ENCODE data around the gene ORMDL1.
"Not testable (repeated sequence)": the region's sequence is repeated elsewhere in the genome, so short reads cannot be mapped to it uniquely, and the experiment has no call there.

ORMDL1 gene

GRCh38 chr2:189783451-189783926, 650 bp downstream of the ORMDL1 start:
- DNase-seq, result peak; percentile 83

- no peak for DNase-seq
These were observed 1.9 kb downstream of the ORMDL1 start for GRCh38 chr2:189782221-189782671.

DNA sequence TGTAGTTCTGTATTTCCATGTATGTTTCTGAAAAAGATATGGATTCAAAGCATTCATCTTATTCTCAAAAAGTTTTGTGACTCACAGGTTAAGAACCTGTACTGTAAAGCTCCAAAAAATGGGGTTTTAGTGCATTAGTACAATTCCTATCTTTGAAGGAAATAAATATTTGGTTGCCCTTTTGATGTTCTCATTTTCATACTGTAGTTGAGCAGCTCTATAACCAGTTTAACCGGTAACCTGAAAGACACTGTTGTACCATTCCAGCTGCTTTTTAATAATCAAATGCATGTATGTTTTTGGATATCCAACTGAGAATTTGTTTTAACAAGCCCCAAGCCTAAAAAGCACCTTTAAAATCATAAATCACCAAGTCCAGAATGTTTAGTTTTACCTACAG, 11.9 kb downstream of the ORMDL1 start:
- DNase-seq, result no peak

GRCh38 chr2:189770590-189771322, 13.4 kb downstream of the ORMDL1 start:
- no peak for DNase-seq

DNA sequence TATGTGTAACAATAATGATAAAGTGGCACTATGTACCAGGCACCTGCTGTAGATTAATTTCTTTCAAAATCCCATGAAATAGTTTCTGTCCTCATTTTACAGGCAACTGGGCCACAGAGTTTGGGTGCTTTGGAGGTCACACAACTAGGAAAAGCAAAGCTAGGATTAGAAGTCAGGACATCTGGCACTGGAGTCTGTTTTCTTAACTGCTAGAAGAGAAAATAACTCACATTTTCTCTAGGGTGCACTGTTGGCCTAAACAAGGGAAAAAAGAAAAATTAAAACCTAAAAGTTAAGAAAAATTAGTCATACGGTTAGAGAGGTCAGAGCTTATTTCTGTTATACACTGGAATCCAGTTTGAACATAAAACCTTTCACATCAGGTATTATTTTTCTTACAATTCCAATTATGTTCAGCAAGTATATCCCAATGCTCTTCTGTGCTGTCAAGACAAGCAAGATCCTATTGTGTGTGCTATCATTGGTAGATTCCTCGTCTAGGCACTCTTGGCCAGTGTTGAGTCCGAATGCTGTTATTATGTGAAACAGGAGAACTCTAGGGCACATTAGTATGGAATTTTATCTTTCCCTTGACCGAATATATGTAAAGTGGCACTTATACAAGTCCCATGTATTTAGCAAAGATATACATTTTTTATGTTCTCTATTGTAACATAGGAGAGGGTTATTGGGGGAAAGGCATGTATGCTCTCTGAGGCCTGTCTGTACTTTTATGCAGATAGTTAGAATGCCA, 20.1 kb downstream of the ORMDL1 start:
- DNase-seq, result no peak

DNA sequence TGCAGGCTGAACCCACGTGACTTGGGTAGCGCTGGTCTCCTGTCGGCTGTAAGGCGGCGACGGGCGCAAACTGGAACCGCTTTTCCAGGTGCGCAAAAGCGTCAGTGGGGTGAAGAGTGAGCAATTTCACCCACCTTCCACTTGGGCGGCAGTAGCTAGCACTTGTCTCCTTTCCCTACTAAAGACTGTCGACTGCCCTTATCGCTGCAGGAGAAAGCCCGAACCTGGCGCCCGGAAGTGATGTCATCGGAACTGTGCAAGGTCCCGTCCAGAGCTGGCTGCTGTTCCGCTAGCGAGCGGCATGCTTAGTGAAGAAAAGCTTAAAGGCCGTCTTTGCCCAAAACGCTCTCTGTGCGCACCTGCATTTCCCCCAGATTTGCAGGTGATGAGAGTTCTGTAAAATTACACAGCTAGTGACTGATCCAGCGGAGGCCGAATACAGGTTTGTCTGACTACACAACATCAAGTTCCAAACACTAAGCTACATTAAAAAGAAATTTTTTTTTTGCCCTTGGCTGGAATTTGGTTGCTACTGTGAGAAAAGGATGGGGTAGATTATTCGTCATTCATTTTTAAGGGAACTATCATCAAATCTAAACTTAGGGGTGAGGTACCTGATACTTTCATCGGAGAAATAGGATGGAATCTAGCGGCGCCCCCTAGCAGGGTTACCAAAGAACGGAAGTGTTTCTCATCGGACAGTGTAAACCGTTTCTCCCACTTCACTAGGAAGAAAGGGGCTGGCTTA, 21.4 kb downstream of the ORMDL1 start, which contains the start of gene OSGEPL1:
Gene OSGEPL1, minus strand, starts transcription at position 242 of the 748 bp plus-strand sequence. CDS start 1,152 bp downstream, outside the sequence.
- peak; percentile 96 for DNase-seq

DNA sequence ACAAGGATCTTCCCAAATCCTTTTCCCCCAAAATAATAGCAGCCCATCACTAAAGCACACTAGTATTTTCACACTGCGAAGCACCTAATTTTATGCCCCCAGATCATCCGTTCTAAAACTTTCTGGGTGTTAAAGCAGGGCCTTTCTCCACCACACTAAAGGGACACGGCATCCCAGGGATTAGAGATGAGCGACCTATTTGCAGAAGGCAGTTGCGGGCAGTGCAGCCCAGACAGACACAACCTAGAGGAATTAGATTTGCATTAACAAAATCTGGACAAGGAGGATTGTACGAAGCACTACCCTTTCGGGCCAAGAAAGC, 21.9 kb downstream of the ORMDL1 start:
- DNase-seq, result no peak

DNA sequence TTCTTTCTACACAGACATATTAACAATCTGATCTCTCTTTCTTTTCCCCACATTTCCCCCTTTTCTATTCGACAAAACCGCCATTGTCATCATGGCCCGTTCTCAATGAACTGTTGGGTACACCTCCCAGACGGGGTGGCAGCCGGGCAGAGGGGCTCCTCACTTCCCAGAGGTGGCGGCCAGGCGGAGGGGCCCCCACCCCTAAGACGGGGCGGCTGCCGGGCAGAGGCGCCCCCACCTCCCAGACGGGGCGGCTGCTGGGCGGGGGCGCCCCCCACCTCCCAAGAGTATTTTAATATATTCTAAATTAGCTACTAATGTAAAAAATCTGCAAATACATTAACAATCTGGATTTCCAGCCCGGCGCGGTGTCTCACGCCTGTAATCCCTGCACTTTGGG, 24.0 kb downstream of the ORMDL1 start:
- DNase-seq, result not testable (repeated sequence)

DNA sequence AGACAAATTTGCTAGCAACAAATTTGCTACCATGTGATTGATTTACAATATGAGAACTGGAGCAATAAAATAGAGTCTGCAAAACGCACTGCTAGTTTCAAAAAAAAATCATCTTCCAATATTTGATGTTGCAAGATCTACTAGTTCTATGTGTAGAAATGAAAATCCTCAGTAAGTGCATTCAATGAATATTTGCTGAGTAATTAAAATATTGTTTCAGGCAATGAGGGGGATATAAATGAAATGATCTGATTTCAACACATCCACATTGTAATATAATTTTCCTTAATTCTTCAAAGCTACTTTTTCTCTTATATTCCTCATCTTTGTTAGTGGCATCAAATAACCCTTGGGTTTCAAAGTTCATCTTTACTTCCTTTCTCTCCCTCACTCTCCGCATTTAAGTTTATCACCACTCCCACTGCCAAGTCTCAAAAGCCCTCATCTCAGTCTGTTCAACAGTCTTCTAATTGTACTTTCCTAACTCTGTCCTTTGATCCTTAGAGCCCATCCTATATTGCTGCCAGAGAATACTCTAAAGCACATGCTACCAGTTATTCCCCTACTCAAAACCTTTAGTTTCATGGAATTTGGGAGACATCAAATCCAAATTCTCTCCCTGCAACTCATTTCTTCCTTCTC, 27.7 kb downstream of the ORMDL1 start:
- no peak for DNase-seq

DNA sequence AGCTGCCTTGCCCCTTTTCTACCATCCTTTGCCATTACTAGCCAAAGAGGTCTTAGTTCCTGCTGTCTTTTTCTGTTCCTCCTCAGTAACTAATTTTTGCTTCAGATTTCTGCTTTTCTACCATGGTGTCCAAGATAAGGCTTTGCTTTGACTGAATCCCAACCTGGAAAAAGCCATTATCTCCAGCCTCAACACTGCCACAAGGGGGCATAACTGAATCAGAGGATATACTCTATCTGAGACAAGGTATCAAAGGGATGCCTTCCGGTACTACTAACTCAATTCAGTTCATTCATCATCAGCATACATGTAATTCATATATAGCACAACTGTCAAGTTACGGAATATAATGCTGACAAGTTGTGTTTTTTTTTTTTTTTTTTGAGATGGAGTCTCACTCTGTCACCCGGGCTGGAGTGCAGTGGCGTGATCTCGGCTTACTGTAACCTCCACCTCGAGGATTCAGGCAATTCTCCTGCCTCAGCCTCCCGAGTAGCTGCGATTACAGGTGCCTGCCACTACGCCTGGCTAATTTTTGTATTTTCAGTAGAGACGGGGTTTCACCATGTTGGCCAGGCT, 33.0 kb downstream of the ORMDL1 start:
- DNase-seq, result no peak

DNA sequence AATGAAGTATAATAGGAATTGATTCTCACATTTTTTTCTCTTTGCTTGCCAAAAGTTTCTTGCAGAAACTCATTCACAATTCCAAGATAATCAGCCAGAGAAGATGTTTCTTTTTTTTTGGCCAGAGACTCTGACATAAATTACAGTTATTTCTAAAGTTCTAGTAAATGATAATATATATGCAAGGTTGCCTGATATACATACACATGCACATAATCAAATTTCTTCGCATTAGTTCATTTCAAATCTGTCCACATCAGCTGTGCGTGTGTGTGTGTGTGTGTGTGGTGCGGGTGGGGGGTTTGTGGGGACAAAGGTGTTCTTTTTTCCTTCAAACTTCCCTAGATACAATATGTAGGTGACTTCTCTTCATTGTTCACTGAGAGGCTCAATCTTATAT, 54.7 kb downstream of the ORMDL1 start:
- no peak for DNase-seq

DNA sequence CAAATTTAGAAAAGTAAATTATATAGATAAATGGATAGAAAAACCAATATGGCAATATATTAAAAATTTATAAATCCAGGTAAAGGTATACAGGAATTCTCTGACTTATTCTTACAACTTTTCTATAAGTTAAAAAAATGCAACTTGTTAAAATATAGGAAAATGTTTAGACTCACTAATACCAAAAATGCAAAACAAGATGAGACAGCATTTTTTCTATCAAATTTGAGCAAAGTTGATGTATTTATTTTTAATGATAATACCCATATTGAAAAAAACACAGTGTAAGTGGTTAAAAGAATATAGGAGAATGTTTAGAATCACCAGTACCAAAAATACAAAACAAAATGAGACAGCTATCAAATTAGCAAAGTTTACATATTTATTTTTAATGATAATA, 57.3 kb downstream of the ORMDL1 start:
- no peak for DNase-seq

DNA sequence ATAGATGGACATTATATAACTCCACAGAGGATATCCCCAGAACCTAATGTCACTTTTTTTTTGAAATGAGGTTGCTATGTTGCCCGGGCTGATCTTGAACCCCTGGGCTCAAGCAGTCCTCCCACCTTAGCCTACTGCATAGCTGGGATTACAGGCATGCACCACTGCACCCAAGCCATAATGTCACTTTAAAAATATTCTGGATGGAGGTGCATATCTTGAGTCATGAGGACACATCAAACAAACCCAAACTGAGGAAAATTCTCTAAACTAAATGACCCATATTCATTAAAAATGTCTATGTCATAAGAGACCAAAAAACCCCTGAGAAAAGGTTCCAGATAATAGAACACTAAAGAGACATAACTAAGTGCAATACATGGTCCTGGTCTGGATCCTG, 57.9 kb downstream of the ORMDL1 start:
- DNase-seq, result no peak

- no peak for DNase-seq
These were observed 60.9 kb downstream of the ORMDL1 start for GRCh38 chr2:189723192-189723591.

All from right kidney (tissue), 1 donor.